ENCODE measurements around the gene H2AZ1.
A peak's percentile ranks its signal among the peaks of the same experiment; 100 is the strongest.
"Not testable (repeated sequence)": the region's sequence is repeated elsewhere in the genome, so short reads cannot be mapped to it uniquely, and the experiment has no call there.

H2AZ1 gene
- 103 to 145 reads per million in 2 donors for total RNA-seq

GRCh38 chr4:99949999-99950912 lies at the start of gene H2AZ1:
TSS of gene H2AZ1 (minus strand) at chr4:99950275. CDS start at chr4:99950170, 105 bp downstream.
- peak; percentile 97 for DNase-seq

GRCh38 chr4:99998062-99998867 lies 48.2 kb upstream of the H2AZ1 start:
- DNase-seq: no peak

GRCh38 chr4:99991741-99992140 lies 41.7 kb upstream of the H2AZ1 start:
- no peak for DNase-seq

GRCh38 chr4:99987681-99988080 lies 37.6 kb upstream of the H2AZ1 start:
- DNase-seq: no peak

- DNase-seq: no peak
These were observed 36.7 kb upstream of the H2AZ1 start for GRCh38 chr4:99986792-99987191.

GRCh38 chr4:99983289-99983943 lies 33.3 kb upstream of the H2AZ1 start:
- DNase-seq: no peak

- no peak for DNase-seq
These were observed 29.8 kb upstream of the H2AZ1 start for GRCh38 chr4:99979872-99980271.

GRCh38 chr4:99971453-99972111 lies 21.5 kb upstream of the H2AZ1 start:
- DNase-seq: no peak

GRCh38 chr4:99968330-99968729 lies 18.3 kb upstream of the H2AZ1 start:
- DNase-seq: no peak

GRCh38 chr4:99966692-99967091 lies 16.6 kb upstream of the H2AZ1 start:
- no peak for DNase-seq

GRCh38 chr4:99965674-99966350 lies 15.7 kb upstream of the H2AZ1 start:
- DNase-seq: no peak

GRCh38 chr4:99965173-99965572 lies 15.1 kb upstream of the H2AZ1 start:
- no peak for DNase-seq

- DNase-seq: no peak
These were observed 11.6 kb upstream of the H2AZ1 start for GRCh38 chr4:99961711-99962110.

- no peak for DNase-seq
These were observed 10.6 kb upstream of the H2AZ1 start for GRCh38 chr4:99960648-99961047.

- DNase-seq: not testable (repeated sequence)
These were observed 8.1 kb upstream of the H2AZ1 start for GRCh38 chr4:99958207-99958606.

GRCh38 chr4:99950913-99951254 lies 809 bp upstream of the H2AZ1 start:
- no peak for DNase-seq

GRCh38 chr4:99949034-99949998 lies 759 bp downstream of the H2AZ1 start:
- DNase-seq: peak; percentile 81

- DNase-seq: no peak
These were observed 2.5 kb downstream of the H2AZ1 start for GRCh38 chr4:99947608-99948007.

- DNase-seq: no peak
These were observed 2.9 kb downstream of the H2AZ1 start for GRCh38 chr4:99947190-99947578.

GRCh38 chr4:99946356-99947189 lies 3.5 kb downstream of the H2AZ1 start, which contains the start of gene DNAJB14:
TSS of gene DNAJB14 (minus strand) at chr4:99946618. CDS start at chr4:99946571, 47 bp downstream.
- peak; percentile 74 for DNase-seq

Measured in T-helper 9 cell (primary cell).